B cell (primary cell): ENCODE results near the gene CFAP251. TPM values are rescaled to one million over a fixed set of nuclear protein-coding genes. Genes with fewer than 3 reads are reported as not detected.

Experiments
- ATAC-seq: fragments of 200-7000 bp; cut with Tn5 transposase; one replicate; pipeline ENCODE4 v1.10.0; 2021; ENCODE audit warnings: low read depth, mild to moderate bottlenecking, moderate number of reproducible peaks, moderate library complexity
- CTCF ChIA-PET: fragments of 350-600 bp; sonication (Branson Sonifier 250); formaldehyde crosslinking; loops from one replicate; lab custom pipeline; 2021; ENCODE audit warnings: antibody characterized with exemption, inconsistent platforms; lab: Charles Lee
- POLR2A ChIA-PET: fragments of 350-600 bp; sonication (Branson Sonifier 250); formaldehyde crosslinking; loops from one replicate; lab custom pipeline; 2021; ENCODE audit warnings: antibody characterized with exemption; lab: Charles Lee
- DNase-seq: peaks from one replicate; pipeline ENCODE4 v3.0.0; 2013
- H2AFZ ChIP-seq: 2 replicates; pipeline ENCODE4 v1.6.1; 2012; ENCODE audit warnings: mild to moderate bottlenecking, low read depth, low read length; ENCODE audit not compliant: insufficient read depth, poor library complexity, severe bottlenecking
- H3K27ac ChIP-seq, 2 donors: 1 replicate in 1 of 2; 2 replicates in 1 of 2; pipeline ENCODE4 v1.5.1; 2012 to 2013; ENCODE audit warnings: low read length in 2 of 2, mild to moderate bottlenecking in 2 of 2, moderate library complexity in 1 of 2
- H3K27me3 ChIP-seq, 4 experiments: fragments of 200-600 bp in 1 of 4; sonication (generic) in 1 of 4; replicated peaks in 1 of 4; 1 replicate in 2 of 4; 2 replicates in 2 of 4; pipeline versions ENCODE4 v1.6.1 to v1.7.0; 2013 to 2016; ENCODE audit warnings: low read length in 3 of 4, mild to moderate bottlenecking in 2 of 4, mixed read lengths in 1 of 4, moderate library complexity in 1 of 4; ENCODE audit not compliant: insufficient read depth in 4 of 4, control insufficient read depth in 3 of 4; ENCODE audit errors: control extremely low read depth in 1 of 4
- H3K36me3 ChIP-seq, 2 experiments: replicated peaks in 1 of 2; 1 replicate in 1 of 2; 2 replicates in 1 of 2; pipeline versions ENCODE4 v1.6.1 to v1.7.1; 2013; ENCODE audit warnings: low read length in 1 of 2; ENCODE audit not compliant: insufficient read depth in 2 of 2, control insufficient read depth in 1 of 2; ENCODE audit errors: control extremely low read depth in 1 of 2, extremely low read depth in 1 of 2
- H3K4me1 ChIP-seq, 2 donors: fragments of 200-600 bp in 1 of 2; sonication (generic) in 1 of 2; 1 replicate in 1 of 2; 2 replicates in 1 of 2; pipeline versions ENCODE4 v1.5.1 to v1.6.1; 2013 to 2017; ENCODE audit warnings: low read length in 2 of 2; ENCODE audit not compliant: control insufficient read depth in 2 of 2, insufficient read depth in 2 of 2
- H3K4me2 ChIP-seq: replicated peaks from 2 replicates; pipeline ENCODE3; 2012; ENCODE audit warnings: mild to moderate bottlenecking, low read depth, low read length; ENCODE audit not compliant: poor library complexity, severe bottlenecking
- H3K4me3 ChIP-seq, 5 experiments: fragments of 200-600 bp in 1 of 5; sonication (generic) in 1 of 5; 1 replicate in 3 of 5; 2 replicates in 2 of 5; pipeline versions ENCODE4 v1.5.1 to v1.7.0; 2011 to 2016; ENCODE audit warnings: low read length in 4 of 5, mild to moderate bottlenecking in 4 of 5, low read depth in 2 of 5, control low read depth in 1 of 5, moderate library complexity in 1 of 5; ENCODE audit not compliant: insufficient read depth in 1 of 5; ENCODE audit errors: control extremely low read depth in 1 of 5, extremely low read depth in 1 of 5
- H3K79me2 ChIP-seq: fragments of 200-600 bp; sonication (generic); one replicate; pipeline ENCODE4 v1.6.0; 2016; ENCODE audit warnings: low read length; ENCODE audit not compliant: control insufficient read depth, insufficient read depth
- H3K9ac ChIP-seq: fragments of 200-600 bp; sonication (generic); 2 replicates; pipeline ENCODE4 v1.6.1; 2017; ENCODE audit warnings: mild to moderate bottlenecking, low read length, moderate library complexity
- H3K9me3 ChIP-seq, 3 donors: one replicate each; pipeline versions ENCODE4 v1.6.1 to v1.7.1; 2013; ENCODE audit warnings: low read length in 2 of 3; ENCODE audit not compliant: control insufficient read depth in 2 of 3, insufficient read depth in 1 of 3; ENCODE audit errors: control extremely low read depth in 1 of 3
- H4K20me1 ChIP-seq: 2 replicates; pipeline ENCODE4 v1.6.0; 2012; ENCODE audit warnings: mild to moderate bottlenecking, low read length; ENCODE audit not compliant: insufficient read depth, control insufficient read depth, poor library complexity, severe bottlenecking
- H3K27ac Mint-ChIP-seq: one replicate; pipeline ENCODE4 v1.8.0; 2021; ENCODE audit warnings: mixed read lengths
- H3K27me3 Mint-ChIP-seq: one replicate; pipeline ENCODE4 v1.8.0; 2021; ENCODE audit warnings: mixed read lengths
- H3K4me1 Mint-ChIP-seq: one replicate; pipeline ENCODE4 v1.8.0; 2021; ENCODE audit warnings: mixed read lengths
- H3K4me3 Mint-ChIP-seq: one replicate; pipeline ENCODE4 v1.8.0; 2021; ENCODE audit warnings: mixed read lengths
- H3K9me3 Mint-ChIP-seq: one replicate; pipeline ENCODE4 v1.8.0; 2022; ENCODE audit warnings: mixed read lengths; ENCODE audit not compliant: insufficient read depth
- EZH2 ChIP-seq: IDR thresholded peaks from 2 replicates; pipeline ENCODE4 v1.6.1; 2012; ENCODE audit warnings: borderline replicate concordance, low read depth, mild to moderate bottlenecking, moderate library complexity, low read length; ENCODE audit not compliant: insufficient read depth, poor library complexity, severe bottlenecking
- WGBS: methylation state at CpG from one replicate; pipeline ENCODE4 v1.1.5; 2013; ENCODE audit warnings: missing lambda C conversion rate; ENCODE audit not compliant: insufficient coverage; 5-methylcytosine and 5-hydroxymethylcytosine counted together
- intact Hi-C: fragments of 100-400 bp; cut with micrococcal nuclease; formaldehyde crosslinking; loops from one replicate; pipeline ENCODE4 v1.10.0; 2022
- polyA plus RNA-seq: library from polyadenylated mRNA; depleted of rRNA; stranded (reverse); fragments of >200 nt; gene quantifications from 2 replicates; pipeline ENCODE4 v1.2.3, GENCODE V29; 2012
- total RNA-seq, 2 donors: library from RNA; stranded (reverse); fragments of 120-200 nt in 1 of 2; gene quantifications; 1 replicate in 1 of 2; 2 replicates in 1 of 2; pipeline versions ENCODE4 v1.2.3 to v1.2.4, GENCODE V29; 2013 to 2022
- TF ChIP-seq, protein P1 (sequence below): fragments of 200-600 bp; IDR thresholded peaks from one replicate; pipeline ENCODE4 v1.8.0; 2022; ENCODE audit warnings: antibody characterized with exemption, mild to moderate bottlenecking

CFAP251 gene
- total and polyA plus RNA-seq, 2 donors (not counting 1 experiment from before 2014, with no cell fraction given) = 0.22 to 1.6 TPM

DNA sequence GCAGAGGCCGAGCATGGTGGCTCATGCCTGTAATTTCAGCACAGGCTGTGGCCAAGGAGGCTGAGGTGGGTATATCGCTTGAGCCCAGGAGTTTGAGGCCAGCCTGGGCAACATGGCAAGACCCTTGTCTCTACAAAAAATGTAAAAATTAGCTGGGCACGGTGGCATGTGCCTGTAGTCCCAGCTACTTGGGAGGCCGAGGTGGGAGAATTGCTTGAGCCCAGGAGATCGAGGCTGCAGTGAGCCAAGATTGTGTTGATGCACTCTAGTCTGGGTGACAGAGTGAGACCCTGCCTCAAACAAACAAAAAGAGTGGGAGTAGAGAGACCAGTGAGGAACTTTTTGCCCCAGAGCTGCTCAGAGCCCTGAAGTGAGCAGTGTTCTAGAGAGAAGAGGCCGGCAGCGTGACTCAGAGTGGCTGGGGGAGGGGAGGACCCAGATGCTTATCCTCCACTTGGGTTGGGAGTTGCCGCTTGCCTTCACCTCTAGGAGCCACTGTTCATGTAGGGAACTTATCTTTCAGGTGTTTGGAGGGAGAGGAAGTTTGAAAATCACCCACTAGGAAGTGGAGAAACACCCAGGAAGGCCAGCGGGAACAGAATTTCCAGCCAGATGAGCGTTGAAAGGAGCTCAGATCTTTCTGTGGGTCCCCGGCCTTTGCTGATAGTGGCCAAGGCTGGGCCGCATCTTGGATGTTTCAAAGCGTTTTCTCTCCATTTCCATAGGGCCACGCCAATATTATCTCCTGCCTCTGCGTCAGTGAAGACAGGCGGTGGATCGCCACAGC lies 15.3 kb downstream of the CFAP251 start:
- CTCF ChIA-PET = interaction anchor here (1.6 kb wide), 1 partner anchor 17 kb away, joined by 3 read pairs; no protein-coding TSS in a partner anchor
- no peak overlapping the region for H3K9ac ChIP-seq
- POLR2A ChIA-PET = interaction anchor here (0.6 kb wide), 1 partner anchor 1285 kb away, joined by 5 read pairs; no protein-coding TSS in a partner anchor
- no peak overlapping the region for H3K4me2 ChIP-seq
- DNase-seq (no peak), ATAC-seq (no peak)
- Mint-ChIP-seq H3K27ac (no peak overlapping the region), H3K4me3 (no peak overlapping the region), H3K9me3 (no peaks in the 10 kb centered on the region), H3K27me3 (no peaks in the 10 kb centered on the region), H3K4me1 (peaks cover 26% of the 10 kb centered on the region)
- 99% methylated on average over 15 of the region's 17 CpGs for WGBS
- no peaks in the 10 kb centered on the region for H3K36me3 ChIP-seq
- no peak for TF ChIP-seq EZH2
- TF ChIP-seq, protein P1, sequence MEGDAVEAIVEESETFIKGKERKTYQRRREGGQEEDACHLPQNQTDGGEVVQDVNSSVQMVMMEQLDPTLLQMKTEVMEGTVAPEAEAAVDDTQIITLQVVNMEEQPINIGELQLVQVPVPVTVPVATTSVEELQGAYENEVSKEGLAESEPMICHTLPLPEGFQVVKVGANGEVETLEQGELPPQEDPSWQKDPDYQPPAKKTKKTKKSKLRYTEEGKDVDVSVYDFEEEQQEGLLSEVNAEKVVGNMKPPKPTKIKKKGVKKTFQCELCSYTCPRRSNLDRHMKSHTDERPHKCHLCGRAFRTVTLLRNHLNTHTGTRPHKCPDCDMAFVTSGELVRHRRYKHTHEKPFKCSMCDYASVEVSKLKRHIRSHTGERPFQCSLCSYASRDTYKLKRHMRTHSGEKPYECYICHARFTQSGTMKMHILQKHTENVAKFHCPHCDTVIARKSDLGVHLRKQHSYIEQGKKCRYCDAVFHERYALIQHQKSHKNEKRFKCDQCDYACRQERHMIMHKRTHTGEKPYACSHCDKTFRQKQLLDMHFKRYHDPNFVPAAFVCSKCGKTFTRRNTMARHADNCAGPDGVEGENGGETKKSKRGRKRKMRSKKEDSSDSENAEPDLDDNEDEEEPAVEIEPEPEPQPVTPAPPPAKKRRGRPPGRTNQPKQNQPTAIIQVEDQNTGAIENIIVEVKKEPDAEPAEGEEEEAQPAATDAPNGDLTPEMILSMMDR = no peak
- H3K4me3 ChIP-seq = no peak overlapping the region
- no peak overlapping the region for H2AFZ ChIP-seq
- H3K4me1 ChIP-seq = peaks cover 13 to 15% of the 10 kb centered on the region in 2 donors
- intact Hi-C loops = no loop called here
- no peaks in the 10 kb centered on the region for H3K79me2 ChIP-seq
- H3K27ac ChIP-seq = no peak overlapping the region
- no peaks in the 10 kb centered on the region for H4K20me1 ChIP-seq
- no peaks in the 10 kb centered on the region for H3K27me3 ChIP-seq
- peaks cover 0 to 5% (median 0%) of the 10 kb centered on the region in 3 donors for H3K9me3 ChIP-seq

DNA sequence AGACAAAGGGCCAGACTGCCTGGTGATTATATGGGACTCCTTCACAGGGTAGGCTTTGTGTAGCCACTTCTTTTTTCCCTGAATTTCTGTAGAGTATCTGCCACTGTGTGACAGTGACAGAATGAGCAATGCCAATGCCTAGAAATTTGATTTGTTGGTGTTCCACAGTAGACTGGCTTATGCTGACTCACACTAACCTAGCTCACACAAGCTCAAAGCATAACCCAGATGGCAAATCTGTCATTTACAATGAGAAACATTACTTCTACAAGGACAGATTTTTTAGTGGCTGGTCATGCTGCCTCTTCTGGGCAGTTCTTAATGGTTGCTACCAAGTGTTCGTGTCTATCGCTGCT lies 15.9 kb downstream of the CFAP251 start:
- no peak overlapping the region for H3K27ac Mint-ChIP-seq

More for the DNA sequence above, 15.9 kb downstream of the CFAP251 start:
- Histone ChIP-seq H3K4me2 (no peak overlapping the region), H3K4me3 (no peak overlapping the region), H3K9me3 (peaks cover 0 to 5% (median 0%) of the 10 kb centered on the region in 3 donors), H4K20me1 (no peaks in the 10 kb centered on the region), H3K27me3 (no peaks in the 10 kb centered on the region), H3K4me1 (peaks cover 16 to 21% of the 10 kb centered on the region in 2 donors), H3K9ac (no peak overlapping the region), H3K79me2 (no peaks in the 10 kb centered on the region), H3K36me3 (no peaks in the 10 kb centered on the region), H2AFZ (no peak overlapping the region), H3K27ac (no peak overlapping the region)
- DNase-seq = no peak
- no peak for TF ChIP-seq EZH2
- TF ChIP-seq, protein P1 = no peak
- no peak for ATAC-seq
- intact Hi-C loops = no loop called here
- ChIA-PET POLR2A (interaction anchor here (0.6 kb wide), 1 partner anchor 1286 kb away, joined by 5 read pairs; no protein-coding TSS in a partner anchor), CTCF (interaction anchor here (1.6 kb wide), 1 partner anchor 18 kb away, joined by 3 read pairs; no protein-coding TSS in a partner anchor)
- WGBS = no CpG with 5 or more reads among the region's 2 CpGs
- H3K4me1 Mint-ChIP-seq = peaks cover 29% of the 10 kb centered on the region
- H3K4me3 Mint-ChIP-seq = no peak overlapping the region
- no peaks in the 10 kb centered on the region for H3K27me3 Mint-ChIP-seq
- H3K9me3 Mint-ChIP-seq = no peaks in the 10 kb centered on the region
